Hepatocyte (in vitro differentiated cells): Measurements from ENCODE around the gene CHST15. TPM values are rescaled to one million over a fixed set of nuclear protein-coding genes. Genes with fewer than 3 reads are reported as not detected.

Experiments
- DNase-seq: peaks from one replicate; pipeline ENCODE4 v3.0.0-alpha.2; 2016; ENCODE audit warnings: low spot score
- H2AFZ ChIP-seq: fragments of 200-600 bp; sonication (generic); 2 replicates; pipeline ENCODE4 v1.6.0; 2016; ENCODE audit warnings: antibody characterized with exemption, mild to moderate bottlenecking
- H3K27ac ChIP-seq: fragments of 200-600 bp; sonication (generic); 2 replicates; pipeline ENCODE4 v1.5.1; 2016; ENCODE audit warnings: mild to moderate bottlenecking
- H3K27me3 ChIP-seq: fragments of 200-600 bp; sonication (generic); 2 replicates; pipeline ENCODE4 v1.6.1; 2016
- H3K36me3 ChIP-seq: fragments of 200-600 bp; sonication (generic); replicated peaks from 2 replicates; pipeline ENCODE4 v1.5.1; 2016; ENCODE audit warnings: low read depth; ENCODE audit not compliant: insufficient read depth
- H3K4me1 ChIP-seq: fragments of 200-600 bp; sonication (generic); 2 replicates; pipeline ENCODE4 v1.5.1; 2016; ENCODE audit warnings: mild to moderate bottlenecking, moderate library complexity; ENCODE audit not compliant: insufficient read depth
- H3K4me2 ChIP-seq: fragments of 200-600 bp; sonication (generic); 2 replicates; pipeline ENCODE4 v1.6.0; 2016
- H3K4me3 ChIP-seq: fragments of 200-600 bp; sonication (generic); 2 replicates; pipeline ENCODE4 v1.5.1; 2016; ENCODE audit warnings: mild to moderate bottlenecking
- H3K79me2 ChIP-seq: fragments of 200-600 bp; sonication (generic); 2 replicates; pipeline ENCODE4 v1.6.0; 2017; ENCODE audit warnings: mild to moderate bottlenecking
- H3K9me2 ChIP-seq: fragments of 200-600 bp; sonication (generic); replicated peaks from 2 replicates; pipeline ENCODE4 v1.6.0; 2017; ENCODE audit warnings: mild to moderate bottlenecking; ENCODE audit not compliant: insufficient read depth
- H3K9me3 ChIP-seq: fragments of 200-600 bp; sonication (generic); 2 replicates; pipeline ENCODE4 v1.5.1; 2016; ENCODE audit warnings: low read depth, mild to moderate bottlenecking
- H4K20me1 ChIP-seq: fragments of 200-600 bp; sonication (generic); 2 replicates; pipeline ENCODE4 v1.6.0; 2016; ENCODE audit warnings: mild to moderate bottlenecking; ENCODE audit not compliant: insufficient read depth, poor library complexity, severe bottlenecking
- EZH2 ChIP-seq: fragments of 200-600 bp; sonication (generic); IDR thresholded peaks from 2 replicates; pipeline ENCODE4 v1.6.1; 2016; ENCODE audit warnings: antibody characterized with exemption, mild to moderate bottlenecking, borderline replicate concordance
- EZH2phosphoT487 ChIP-seq: fragments of 200-600 bp; sonication (generic); IDR thresholded peaks from one replicate; pipeline ENCODE4 v1.6.1; 2018; ENCODE audit warnings: antibody characterized with exemption, mild to moderate bottlenecking, low read depth, moderate library complexity; ENCODE audit not compliant: unreplicated experiment, severe bottlenecking
- WGBS: methylation state at CpG from one replicate; pipeline ENCODE4 v1.1.6; 2016; ENCODE audit warnings: low lambda C conversion rate; ENCODE audit errors: missing lambda C conversion rate; 5-methylcytosine and 5-hydroxymethylcytosine counted together
- polyA plus RNA-seq: library from polyadenylated mRNA; unstranded; fragments of >200 nt; fragmentation: Nextera tagmentation; extraction: Ambion mirVana; gene quantifications from 2 replicates; pipeline ENCODE4 v1.2.1, GENCODE V29; 2016
- total RNA-seq: library from RNA; depleted of rRNA; stranded (reverse); fragments of >200 nt; gene quantifications from 2 replicates; pipeline ENCODE4 v1.2.3, GENCODE V29; 2014
- TF ChIP-seq, protein P1 (sequence below): fragments of 200-600 bp; sonication (generic); IDR thresholded peaks from 2 replicates; pipeline ENCODE4 v1.5.1; 2016; ENCODE audit warnings: antibody characterized with exemption, mild to moderate bottlenecking; ENCODE audit not compliant: poor library complexity

The CHST15 gene
- total and polyA plus RNA-seq, 2 experiments from 2014 or later, result 3.9 to 4.5 TPM

GRCh38 chr10:123970927-123971286 lies 122.5 kb downstream of the CHST15 start:
- 86% methylated on average over 4 of the region's 4 CpGs for WGBS
- Histone ChIP-seq H3K4me1 (no peaks in the 10 kb centered on the region), H3K36me3 (no peaks in the 10 kb centered on the region), H3K9me2 (no peaks in the 10 kb centered on the region), H2AFZ (no peak overlapping the region), H3K27ac (no peak overlapping the region), H4K20me1 (no peaks in the 10 kb centered on the region), H3K9me3 (no peaks in the 10 kb centered on the region), H3K79me2 (no peaks in the 10 kb centered on the region), H3K4me3 (no peak overlapping the region), H3K4me2 (no peak overlapping the region), H3K27me3 (peaks cover 64% of the 10 kb centered on the region)
- TF ChIP-seq EZH2phosphoT487, result no peak
- TF ChIP-seq, protein P1, sequence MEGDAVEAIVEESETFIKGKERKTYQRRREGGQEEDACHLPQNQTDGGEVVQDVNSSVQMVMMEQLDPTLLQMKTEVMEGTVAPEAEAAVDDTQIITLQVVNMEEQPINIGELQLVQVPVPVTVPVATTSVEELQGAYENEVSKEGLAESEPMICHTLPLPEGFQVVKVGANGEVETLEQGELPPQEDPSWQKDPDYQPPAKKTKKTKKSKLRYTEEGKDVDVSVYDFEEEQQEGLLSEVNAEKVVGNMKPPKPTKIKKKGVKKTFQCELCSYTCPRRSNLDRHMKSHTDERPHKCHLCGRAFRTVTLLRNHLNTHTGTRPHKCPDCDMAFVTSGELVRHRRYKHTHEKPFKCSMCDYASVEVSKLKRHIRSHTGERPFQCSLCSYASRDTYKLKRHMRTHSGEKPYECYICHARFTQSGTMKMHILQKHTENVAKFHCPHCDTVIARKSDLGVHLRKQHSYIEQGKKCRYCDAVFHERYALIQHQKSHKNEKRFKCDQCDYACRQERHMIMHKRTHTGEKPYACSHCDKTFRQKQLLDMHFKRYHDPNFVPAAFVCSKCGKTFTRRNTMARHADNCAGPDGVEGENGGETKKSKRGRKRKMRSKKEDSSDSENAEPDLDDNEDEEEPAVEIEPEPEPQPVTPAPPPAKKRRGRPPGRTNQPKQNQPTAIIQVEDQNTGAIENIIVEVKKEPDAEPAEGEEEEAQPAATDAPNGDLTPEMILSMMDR, result no peak
- no peak for TF ChIP-seq EZH2
- no peak for DNase-seq

- H3K27me3 ChIP-seq, result peaks cover 65% of the 10 kb centered on the region
- no peak overlapping the region for H3K27ac ChIP-seq
- TF ChIP-seq EZH2phosphoT487 (no peak), EZH2 (no peak)
- TF ChIP-seq, protein P1, result no peak
- no peak overlapping the region for H2AFZ ChIP-seq
- H3K4me1 ChIP-seq, result no peaks in the 10 kb centered on the region
- H3K4me2 ChIP-seq, result no peak overlapping the region
- H3K9me2 ChIP-seq, result no peaks in the 10 kb centered on the region
- no peaks in the 10 kb centered on the region for H3K9me3 ChIP-seq
- H3K4me3 ChIP-seq, result no peak overlapping the region
- H4K20me1 ChIP-seq, result no peaks in the 10 kb centered on the region
- 37% methylated on average over 24 of the region's 25 CpGs for WGBS
- H3K79me2 ChIP-seq, result no peaks in the 10 kb centered on the region
- no peak for DNase-seq
- no peaks in the 10 kb centered on the region for H3K36me3 ChIP-seq
Measured at GRCh38 chr10:123970207-123970926, 123.0 kb downstream of the CHST15 start.

- no peak overlapping the region for H2AFZ ChIP-seq
- 14% methylated on average over 19 of the region's 19 CpGs for WGBS
- no peaks in the 10 kb centered on the region for H3K79me2 ChIP-seq
- H3K4me2 ChIP-seq, result no peak overlapping the region
- no peak for TF ChIP-seq EZH2phosphoT487
- TF ChIP-seq, protein P1, result peak; percentile 94
- H3K4me3 ChIP-seq, result no peak overlapping the region
- peaks cover 10% of the 10 kb centered on the region for H3K4me1 ChIP-seq
- DNase-seq, result peak; percentile 86
- no peaks in the 10 kb centered on the region for H4K20me1 ChIP-seq
- no peaks in the 10 kb centered on the region for H3K9me3 ChIP-seq
- H3K9me2 ChIP-seq, result no peaks in the 10 kb centered on the region
- no peaks in the 10 kb centered on the region for H3K36me3 ChIP-seq
- no peak overlapping the region for H3K27ac ChIP-seq
- H3K27me3 ChIP-seq, result peaks cover 47% of the 10 kb centered on the region
Measured at GRCh38 chr10:123967626-123968243, 125.7 kb downstream of the CHST15 start.
